Measurements from ENCODE around the gene RACK1. TPM values are rescaled to one million over a fixed set of nuclear protein-coding genes. Genes with fewer than 3 reads are reported as not detected.

Gene RACK1
- total RNA-seq, 1 experiment from 2014 or later = 2,552 TPM

DNA sequence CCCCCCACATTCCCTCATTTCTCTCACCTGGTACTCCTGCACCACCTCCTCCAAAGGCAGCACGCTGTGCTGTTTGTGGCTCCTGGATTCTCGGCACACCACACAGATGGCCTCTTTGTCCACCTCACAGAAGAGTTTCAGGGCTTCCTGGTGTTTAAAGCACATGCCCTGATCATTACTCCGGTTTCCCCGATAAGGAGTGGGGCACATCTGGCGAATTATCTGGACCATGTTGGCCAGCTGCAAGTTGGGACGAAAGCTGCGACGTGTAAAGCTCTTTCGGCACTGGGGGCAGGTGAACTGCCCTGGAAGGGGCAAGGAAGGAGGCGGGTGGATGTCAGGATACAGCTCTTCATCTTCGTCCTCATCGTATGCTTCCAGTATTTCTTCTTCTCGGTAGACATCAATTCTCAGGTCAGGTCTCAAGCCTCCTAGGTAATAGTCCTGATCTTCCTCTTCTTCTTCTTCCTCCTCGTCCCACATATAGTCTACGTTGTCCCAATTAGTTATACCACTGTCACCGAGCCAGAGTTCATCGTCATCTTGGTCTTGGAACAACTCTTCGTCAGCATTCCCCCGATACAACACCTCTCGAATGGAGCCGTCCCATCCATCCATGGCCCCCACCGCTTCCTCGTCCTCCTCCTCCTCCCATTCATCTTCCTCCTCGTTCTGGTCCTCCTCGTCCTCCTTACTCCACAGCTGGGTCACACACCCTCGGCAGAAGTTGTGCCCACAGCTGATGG lies 16.4 kb upstream of the RACK1 start:
- no CpG with 5 or more reads among the region's 26 CpGs for WGBS (ENCODE audit: extremely low coverage, insufficient read length, low lambda C conversion rate)
- no peak overlapping the region for H3K23ac ChIP-seq (ENCODE audit: insufficient read length, low read depth, low read length)
- H3K27ac ChIP-seq (ENCODE audit: insufficient read length, low read depth, low read length) = no peak overlapping the region
- no peaks in the 10 kb centered on the region for H3K27me3 ChIP-seq (ENCODE audit: insufficient read depth, low read length)
- H4K91ac ChIP-seq (ENCODE audit: insufficient read length, low read depth, low read length) = no peak overlapping the region
- peaks cover 17% of the 10 kb centered on the region for H3K23me2 ChIP-seq (ENCODE audit: insufficient read length, low read depth, low read length, poor library complexity, severe bottlenecking)
- no peak overlapping the region for H2AK5ac ChIP-seq (ENCODE audit: insufficient read length, low read length)
- H3K18ac ChIP-seq (ENCODE audit: insufficient read length, low read depth, low read length) = no peak overlapping the region
- H3K4me1 ChIP-seq (ENCODE audit: insufficient read depth, low read length) = peaks cover 2% of the 10 kb centered on the region; the same call in 1 of the 2 replicates
- peak overlapping the region; percentile 89 to 93 for H3K4me3 Mint-ChIP-seq
- no peak overlapping the region for H2BK120ac ChIP-seq (ENCODE audit: low read depth, low read length, poor library complexity, severe bottlenecking)
- H2AFZ ChIP-seq (ENCODE audit: low read length) = no peak overlapping the region
- no peaks in the 10 kb centered on the region for H3K9me3 ChIP-seq (ENCODE audit: control insufficient read depth, low read depth, low read length)
- no peak overlapping the region for H3T11ph ChIP-seq (ENCODE audit: low read length)
- H3K27me3 Mint-ChIP-seq (ENCODE audit: low read depth) = no peaks in the 10 kb centered on the region
- H3K14ac ChIP-seq (ENCODE audit: insufficient read depth, low read length) = no peak overlapping the region; the same call in 1 of the 2 replicates
- peak overlapping the region; percentile 99 for H3K4me2 ChIP-seq (ENCODE audit: insufficient read depth, insufficient read length, low read length)
- H2BK5ac ChIP-seq (ENCODE audit: insufficient read length, low read length) = no peak overlapping the region
- H3K9ac ChIP-seq (ENCODE audit: extremely low read depth, insufficient read length, low read length) = peak overlapping the region; percentile 64
- peaks cover 4% of the 10 kb centered on the region for H3K79me1 ChIP-seq (ENCODE audit: insufficient read depth, low read depth, low read length, poor library complexity, severe bottlenecking)
- H2BK15ac ChIP-seq (ENCODE audit: low read depth, low read length) = no peak overlapping the region
- peak; percentile 23 for DNase-seq
- H4K20me1 ChIP-seq (ENCODE audit: control insufficient read depth, insufficient read depth, insufficient read length) = no peaks in the 10 kb centered on the region
- H2BK12ac ChIP-seq (ENCODE audit: insufficient read length, low read depth, low read length) = no peak overlapping the region
- no peak overlapping the region for H4K8ac ChIP-seq (replicated peaks; ENCODE audit: insufficient read length, low read depth, low read length)
- H3K4me1 Mint-ChIP-seq = peaks cover 24% of the 10 kb centered on the region in 2 experiments
- H2BK20ac ChIP-seq (ENCODE audit: low read depth, low read length, poor library complexity, severe bottlenecking) = no peak overlapping the region
- H3K27ac Mint-ChIP-seq = peak overlapping the region; percentile 68 to 96 (median 70); a peak in 5 of 7 replicates
- no peak overlapping the region for H3K56ac ChIP-seq (ENCODE audit: insufficient read length, low read depth, low read length)
- H3K36me3 Mint-ChIP-seq (ENCODE audit: insufficient read depth in 1 of 3, low read depth in 3 of 3) = peaks cover 16 to 30% (median 29%) of the 10 kb centered on the region in 3 experiments; a peak in 6 of 7 replicates
- H3K9me3 Mint-ChIP-seq = no peaks in the 10 kb centered on the region
- H3K79me2 ChIP-seq (ENCODE audit: insufficient read depth, low read length) = peaks cover 2% of the 10 kb centered on the region; the same call in 1 of the 2 replicates
- no peak overlapping the region for H3K4ac ChIP-seq (ENCODE audit: low read depth, low read length)
- no peak overlapping the region for H4K5ac ChIP-seq (ENCODE audit: insufficient read length, low read depth, low read length)
- no peak for TF ChIP-seq CTCF (conservative IDR thresholded peaks at IDR 0.05)

All from H9 (cell line).